NT2/D1 (cell line): ENCODE measurements around the gene POU5F1.

ENCODE experiments used
- DNase-seq: peaks from one replicate; pipeline ENCODE4 v3.0.0-alpha.2; 2011; ENCODE audit warnings: low read depth, low spot score
- H3K27me3 ChIP-seq: 2 replicates; pipeline ENCODE4 v1.6.0; 2011; ENCODE audit warnings: mild to moderate bottlenecking; ENCODE audit not compliant: insufficient read length, insufficient read depth
- H3K36me3 ChIP-seq: 2 replicates; pipeline ENCODE4 v1.6.1; 2011; ENCODE audit warnings: mild to moderate bottlenecking, low read length, mixed read lengths; ENCODE audit not compliant: insufficient read depth, insufficient read length
- H3K4me1 ChIP-seq: 2 replicates; pipeline ENCODE4 v1.5.1; 2011; ENCODE audit not compliant: insufficient read depth, insufficient read length
- H3K4me3 ChIP-seq: 2 replicates; pipeline ENCODE4 v1.5.1; 2011; ENCODE audit warnings: low read depth; ENCODE audit not compliant: insufficient read length
- H3K9ac ChIP-seq: 2 replicates; pipeline ENCODE4 v1.6.0; 2011; ENCODE audit warnings: low read depth; ENCODE audit not compliant: insufficient read length
- H3K9me3 ChIP-seq: 2 replicates; pipeline ENCODE4 v1.5.1; 2011; ENCODE audit warnings: mild to moderate bottlenecking, low read length; ENCODE audit not compliant: insufficient read depth
- SUZ12 ChIP-seq: IDR thresholded peaks from 2 replicates; pipeline ENCODE4 v1.6.1; 2011; ENCODE audit not compliant: insufficient read length, insufficient read depth; ENCODE audit errors: extremely low read depth
- YY1 ChIP-seq: IDR thresholded peaks from 2 replicates; pipeline ENCODE4 v1.6.1; 2011; ENCODE audit not compliant: insufficient read length, insufficient read depth
- ZNF274 ChIP-seq: IDR thresholded peaks from 2 replicates; pipeline ENCODE4 v1.6.1; 2011; ENCODE audit warnings: mild to moderate bottlenecking, low read depth, low read length

Gene POU5F1

GRCh38 chr6:31138982-31139381, 31.5 kb downstream of the POU5F1 start, which contains the start of gene PSORS1C2:
PSORS1C2 (minus strand) TSS chr6:31139066; CDS start chr6:31139026, 40 bp downstream.
- no peaks in the 10 kb centered on the region for H3K9me3 ChIP-seq
- H3K36me3 ChIP-seq: peaks cover 20% of the 10 kb centered on the region
- H3K27me3 ChIP-seq: no peaks in the 10 kb centered on the region
- no peak for DNase-seq
- no peak within 1 kb of the TSS for H3K4me3 ChIP-seq
- H3K9ac ChIP-seq: peak within 1 kb of the TSS; percentile 28
- H3K4me1 ChIP-seq: peaks cover 6% of the 10 kb centered on the region
- no peak for TF ChIP-seq ZNF274
- TF ChIP-seq SUZ12: no peak
- TF ChIP-seq YY1: no peak

GRCh38 chr6:31135710-31136109, 34.8 kb downstream of the POU5F1 start:
- no peak overlapping the region for H3K9ac ChIP-seq
- H3K36me3 ChIP-seq: no peaks in the 10 kb centered on the region
- no peaks in the 10 kb centered on the region for H3K9me3 ChIP-seq
- H3K4me3 ChIP-seq: no peak overlapping the region
- TF ChIP-seq ZNF274: no peak
- TF ChIP-seq SUZ12: no peak
- no peak for TF ChIP-seq YY1
- no peak for DNase-seq
- H3K27me3 ChIP-seq: no peaks in the 10 kb centered on the region
- peaks cover 6% of the 10 kb centered on the region for H3K4me1 ChIP-seq

GRCh38 chr6:31132806-31133205, 37.7 kb downstream of the POU5F1 start:
- Histone ChIP-seq H3K4me1 (peaks cover 2% of the 10 kb centered on the region), H3K9me3 (no peaks in the 10 kb centered on the region), H3K27me3 (no peaks in the 10 kb centered on the region), H3K36me3 (no peaks in the 10 kb centered on the region), H3K9ac (no peak overlapping the region), H3K4me3 (no peak overlapping the region)
- no peak for DNase-seq
- TF ChIP-seq SUZ12: no peak
- no peak for TF ChIP-seq YY1
- no peak for TF ChIP-seq ZNF274

GRCh38 chr6:31131595-31131994, 38.9 kb downstream of the POU5F1 start:
- H3K4me3 ChIP-seq: no peak overlapping the region
- TF ChIP-seq ZNF274 (no peak), SUZ12 (no peak), YY1 (no peak)

GRCh38 chr6:31130751-31131150, 39.7 kb downstream of the POU5F1 start:
- no peaks in the 10 kb centered on the region for H3K27me3 ChIP-seq
- no peak overlapping the region for H3K9ac ChIP-seq
- no peaks in the 10 kb centered on the region for H3K9me3 ChIP-seq
- DNase-seq: no peak
- H3K4me3 ChIP-seq: no peak overlapping the region
- H3K4me1 ChIP-seq: peaks cover 12% of the 10 kb centered on the region
- TF ChIP-seq YY1 (no peak), ZNF274 (no peak), SUZ12 (no peak)
- H3K36me3 ChIP-seq: peaks cover 3% of the 10 kb centered on the region

More at GRCh38 chr6:31131595-31131994, 38.9 kb downstream of the POU5F1 start:
- no peaks in the 10 kb centered on the region for H3K9me3 ChIP-seq
- H3K4me1 ChIP-seq: peaks cover 6% of the 10 kb centered on the region
- no peaks in the 10 kb centered on the region for H3K27me3 ChIP-seq
- H3K36me3 ChIP-seq: no peaks in the 10 kb centered on the region
- H3K9ac ChIP-seq: no peak overlapping the region
- no peak for DNase-seq

GRCh38 chr6:31129130-31129529, 41.4 kb downstream of the POU5F1 start:
- H3K4me3 ChIP-seq: no peak overlapping the region
- peaks cover 12% of the 10 kb centered on the region for H3K4me1 ChIP-seq
- H3K9ac ChIP-seq: no peak overlapping the region
- TF ChIP-seq YY1: no peak
- TF ChIP-seq SUZ12: no peak
- TF ChIP-seq ZNF274: no peak
- H3K27me3 ChIP-seq: no peaks in the 10 kb centered on the region
- H3K9me3 ChIP-seq: no peaks in the 10 kb centered on the region
- no peak for DNase-seq
- peaks cover 3% of the 10 kb centered on the region for H3K36me3 ChIP-seq

GRCh38 chr6:31128093-31128676, 42.3 kb downstream of the POU5F1 start:
- peaks cover 12% of the 10 kb centered on the region for H3K4me1 ChIP-seq
- no peak overlapping the region for H3K4me3 ChIP-seq
- no peak overlapping the region for H3K9ac ChIP-seq
- no peaks in the 10 kb centered on the region for H3K27me3 ChIP-seq
- DNase-seq: no peak
- TF ChIP-seq ZNF274 (no peak), SUZ12 (no peak), YY1 (no peak)
- H3K36me3 ChIP-seq: peaks cover 3% of the 10 kb centered on the region
- no peaks in the 10 kb centered on the region for H3K9me3 ChIP-seq
